K562 (cell line): ENCODE results near the gene HMBS. TPM values are rescaled to one million over a fixed set of nuclear protein-coding genes. Genes with fewer than 3 reads are reported as not detected.

Experiments
- ATAC-seq: fragments of 200-7000 bp; cut with Tn5 transposase; 3 replicates; pipeline ENCODE4 v1.9.1; 2020; ENCODE audit warnings: moderate library complexity
- BruUV-seq: library from RNA; stranded (reverse); fragments of 400-500 nt; replicated peaks from 2 replicates; lab custom pipeline; 2021; lab: Mats Ljungman, UMichigan
- CTCF ChIA-PET: fragments of 300-600 bp; formaldehyde crosslinking; extraction: SDS; loops from one replicate; lab custom pipeline; 2021; ENCODE audit warnings: low intra/inter-chr PET ratio; lab: Yijun Ruan, JAX
- POLR2A ChIA-PET: fragments of 300-600, 350-650 bp; sonication (Branson Sonifier 250); formaldehyde crosslinking; extraction: SDS; loops from one replicate; lab custom pipeline; 2021; ENCODE audit warnings: antibody characterized with exemption, inconsistent platforms; lab: Yijun Ruan, JAX
- DNase-seq, 4 experiments: peaks; one replicate each; pipeline versions ENCODE4 v3.0.0 to v3.0.0-alpha.2; 2011 to 2018; ENCODE audit warnings: low spot score in 3 of 4, mixed read lengths in 3 of 4; ENCODE audit errors: extremely low read depth in 1 of 4
- FAIRE-seq: peaks from 2 replicates; lab custom pipeline; 2011; peaks lifted over from hg19 to GRCh38; lab: Jason Lieb, UNC
- H2AFZ ChIP-seq: 2 replicates; pipeline ENCODE4 v1.6.0; 2011; ENCODE audit warnings: low read depth, low read length, control low read depth, inconsistent platforms
- H3K27ac ChIP-seq: fragments of 200-600 bp; 3 replicates; pipeline ENCODE4 v1.8.0; 2011; ENCODE audit warnings: low read depth, mild to moderate bottlenecking, control low read depth, inconsistent platforms, low read length, moderate library complexity, mixed read lengths; ENCODE audit errors: extremely low read depth
- H3K27me3 ChIP-seq, 2 experiments: fragments of 300-600 bp in 1 of 2; 2 replicates in 1 of 2; 3 replicates in 1 of 2; pipeline versions ENCODE4 v1.6.0 to v1.8.0; 2011; ENCODE audit warnings: inconsistent platforms in 2 of 2, low read length in 2 of 2, mild to moderate bottlenecking in 1 of 2, mixed read lengths in 1 of 2, moderate library complexity in 1 of 2; ENCODE audit not compliant: control insufficient read depth in 2 of 2, insufficient read depth in 2 of 2
- H3K36me3 ChIP-seq: fragments of 300-600 bp; 3 replicates; pipeline ENCODE4 v1.8.0; 2011; ENCODE audit warnings: mild to moderate bottlenecking, low read length, inconsistent platforms; ENCODE audit not compliant: control insufficient read depth, insufficient read depth
- H3K4me1 ChIP-seq, 2 experiments: fragments of 200-600 bp in 1 of 2; replicated peaks in 1 of 2; 2 replicates in 1 of 2; 3 replicates in 1 of 2; pipeline versions ENCODE4 v1.5.1 to v1.8.0; 2011; ENCODE audit warnings: inconsistent platforms in 2 of 2, low read length in 2 of 2, mild to moderate bottlenecking in 1 of 2, mixed read lengths in 1 of 2, moderate library complexity in 1 of 2; ENCODE audit not compliant: control insufficient read depth in 2 of 2, insufficient read depth in 2 of 2
- H3K4me2 ChIP-seq: 2 replicates; pipeline ENCODE4 v1.6.1; 2011; ENCODE audit warnings: low read length, control low read depth, inconsistent platforms, mixed read lengths; ENCODE audit not compliant: insufficient read depth
- H3K4me3 ChIP-seq: fragments of 200-600 bp; sonication (generic), shearing (Covaris generic); 2 replicates; pipeline ENCODE4 v1.5.1; 2016; ENCODE audit warnings: control low read depth, inconsistent platforms
- H3K79me2 ChIP-seq: fragments of 200-600 bp; 3 replicates; pipeline ENCODE4 v1.8.0; 2011; ENCODE audit warnings: low read length, inconsistent platforms; ENCODE audit not compliant: control insufficient read depth, insufficient read depth
- H3K9ac ChIP-seq, 2 experiments: 2 replicates each; pipeline versions ENCODE4 v1.6.0 to v1.6.1; 2011; ENCODE audit warnings: low read depth in 2 of 2, low read length in 2 of 2, control low read depth in 1 of 2, inconsistent platforms in 1 of 2, mild to moderate bottlenecking in 1 of 2, mixed read lengths in 1 of 2; ENCODE audit not compliant: insufficient read depth in 1 of 2
- H3K9me1 ChIP-seq: one replicate; pipeline ENCODE4 v1.6.0; 2011; ENCODE audit warnings: inconsistent platforms, mild to moderate bottlenecking, low read length, moderate library complexity; ENCODE audit not compliant: control insufficient read depth, insufficient read depth
- H3K9me3 ChIP-seq: replicated peaks from 2 replicates; pipeline ENCODE4 v1.5.1; 2011; ENCODE audit warnings: low read depth, low read length, inconsistent platforms; ENCODE audit not compliant: control insufficient read depth, insufficient read depth
- H4K20me1 ChIP-seq: replicated peaks from 2 replicates; pipeline ENCODE4 v1.6.1; 2011; ENCODE audit warnings: low read length, inconsistent platforms, mixed read lengths; ENCODE audit not compliant: control insufficient read depth, insufficient read depth
- ETV1 ChIP-seq: fragments of 450-650 bp; conservative IDR thresholded peaks from 2 replicates; pipeline ENCODE4 v1.6.1; 2016; ENCODE audit warnings: missing genetic modification characterization, control low read depth, low read depth, missing compliant biosample characterization
- FOXJ2 ChIP-seq: fragments of 200-800 bp; sonication (Bioruptor generic); IDR thresholded peaks from 2 replicates; pipeline ENCODE4 v1.6.1; 2016; ENCODE audit warnings: missing genetic modification characterization, missing compliant biosample characterization
- MCM3 ChIP-seq: fragments of 450-650 bp; IDR thresholded peaks from 2 replicates; pipeline ENCODE4 v1.6.1; 2016
- NCOA2 ChIP-seq, 2 experiments: fragments of 450-650 bp; IDR thresholded peaks; 2 replicates each; pipeline ENCODE4 v1.6.1; 2018; ENCODE audit warnings: mild to moderate bottlenecking in 2 of 2, moderate library complexity in 1 of 2; ENCODE audit not compliant: partially characterized antibody in 2 of 2
- NCOA4 ChIP-seq: fragments of 450-650 bp; IDR thresholded peaks from 2 replicates; pipeline ENCODE4 v1.6.1; 2018; ENCODE audit warnings: mild to moderate bottlenecking; ENCODE audit not compliant: partially characterized antibody
- NR2C2 ChIP-seq, 2 experiments: fragments of 200-800 bp in 1 of 2; sonication (Bioruptor generic) in 1 of 2; sonication (generic) in 1 of 2; formaldehyde crosslinking in 1 of 2; IDR thresholded peaks; 2 replicates each; pipeline versions ENCODE4 v1.6.1 to v1.8.0; 2016 to 2022; ENCODE audit warnings: mild to moderate bottlenecking in 1 of 2, missing compliant biosample characterization in 1 of 2, missing genetic modification characterization in 1 of 2, missing genetic modification reagents in 1 of 2
- SREBF1 ChIP-seq: fragments of 150-350 bp; IDR thresholded peaks from 2 replicates; pipeline ENCODE4 v1.6.1; 2014; ENCODE audit warnings: antibody characterized with exemption, low read depth, low read length, borderline replicate concordance
- TEAD4 ChIP-seq, 2 experiments: sonication (generic) in 1 of 2; formaldehyde crosslinking in 1 of 2; IDR thresholded peaks; 2 replicates each; pipeline versions ENCODE4 v1.6.1 to v1.8.0; 2012 to 2022; ENCODE audit warnings: borderline replicate concordance in 1 of 2, inconsistent platforms in 1 of 2, low read length in 1 of 2, mild to moderate bottlenecking in 1 of 2, missing genetic modification reagents in 1 of 2
- ZNF224 ChIP-seq: sonication (generic); formaldehyde crosslinking; IDR thresholded peaks from 2 replicates; pipeline ENCODE4 v1.8.0; 2022; ENCODE audit warnings: mild to moderate bottlenecking, missing genetic modification reagents
- WGBS: fragments of 100-300 bp; shearing (Covaris generic); methylation state at CpG from one replicate; pipeline ENCODE4 v1.1.6; 2016; ENCODE audit warnings: low coverage, mixed read lengths; ENCODE audit not compliant: insufficient coverage; ENCODE audit errors: missing lambda C conversion rate; 5-methylcytosine and 5-hydroxymethylcytosine counted together
- in situ Hi-C: fragments of 300-500 bp; cut with MboI; formaldehyde crosslinking; loops from 4 replicates; pipeline ENCODE4 v1.15.0; 2018; ENCODE audit warnings: inconsistent platforms, mixed read lengths
- intact Hi-C: fragments of 100-400 bp; cut with micrococcal nuclease; formaldehyde crosslinking; loops from 2 replicates; pipeline ENCODE4 v1.14.2; 2022
- polyA plus RNA-seq, 8 experiments: library from polyadenylated mRNA; depleted of rRNA in 4 of 8; stranded (reverse) in 5 of 8; unstranded in 3 of 8; fragments of >200 nt; fragmentation: Nextera tagmentation in 2 of 8; fragmentation: Illumina TruSeq in 1 of 8; extraction: Ambion mirVana in 2 of 8; extraction: Trizol in 1 of 8; gene quantifications; 2 replicates each; pipeline versions ENCODE4 v1.2.1 to v1.2.3, GENCODE V29; 2011 to 2014; ENCODE audit warnings: inconsistent platforms in 1 of 8, missing spikeins in 1 of 8
- total RNA-seq, 7 experiments: library from RNA; depleted of rRNA in 6 of 7; stranded (reverse); fragments of >200 nt in 6 of 7; fragmentation: Illumina TruSeq in 2 of 7; extraction: Trizol in 2 of 7; gene quantifications; 2 replicates each; pipeline versions ENCODE4 v1.2.1 to v1.2.3, GENCODE V29; 2011 to 2021; ENCODE audit warnings: low replicate concordance in 1 of 7
- TF ChIP-seq, protein P1 (sequence below): fragments of 250-450 bp; sonication (Bioruptor Pico); IDR thresholded peaks from 2 replicates; pipeline ENCODE4 v1.9.0; 2021; ENCODE audit warnings: mild to moderate bottlenecking, inconsistent platforms

HMBS gene
- total and polyA plus RNA-seq, 9 of the 15 experiments (the other 6 are each of a cell fraction or from before 2014, with no cell fraction given), result 56.9 to 385 (median 286) TPM

GRCh38 chr11:119061256-119061655, 23.4 kb upstream of the HMBS start:
- Histone ChIP-seq H3K9me3 (no peaks in the 10 kb centered on the region), H3K4me2 (no peak overlapping the region), H3K36me3 (peaks cover 17% of the 10 kb centered on the region), H3K27me3 (no peaks in the 10 kb centered on the region), H3K4me1 (peaks cover 24 to 26% of the 10 kb centered on the region in 2 experiments), H3K79me2 (peaks cover 43% of the 10 kb centered on the region), H3K9ac (no peak overlapping the region), H3K4me3 (no peak overlapping the region), H2AFZ (no peak overlapping the region), H3K9me1 (no peaks in the 10 kb centered on the region), H4K20me1 (no peaks in the 10 kb centered on the region), H3K27ac (no peak overlapping the region)
- no peak for ATAC-seq
- BruUV-seq, result no TSS peak
- in situ Hi-C loops, result no loop called here
- ChIA-PET CTCF (interaction anchor here (1.1 kb wide), 1 partner anchor 26 kb away, joined by 3 read pairs; no protein-coding TSS in a partner anchor), POLR2A (interaction anchor here (0.7 to 1.1 kb wide), 2 partner anchors 18 to 34 kb away, joined by 3 read pairs; a partner anchor contains a TSS)
- TF ChIP-seq TEAD4 (IDR thresholded peaks at IDR 0.05; ENCODE audit: low read length), result no peak
- no peak for TF ChIP-seq TEAD4 (CRISPR knock-in tag; IDR thresholded peaks at IDR 0.05; ENCODE audit: borderline replicate concordance)
- TF ChIP-seq FOXJ2, result no peak
- TF ChIP-seq ZNF224, result no peak
- no peak for TF ChIP-seq NCOA4
- TF ChIP-seq NR2C2 (CRISPR knock-in tag; IDR thresholded peaks at IDR 0.05), result no peak
- no peak for TF ChIP-seq NR2C2 (tag; IDR thresholded peaks at IDR 0.05)
- no peak for TF ChIP-seq SREBF1
- no peak for TF ChIP-seq ETV1 (tag)
- TF ChIP-seq, protein P1, sequence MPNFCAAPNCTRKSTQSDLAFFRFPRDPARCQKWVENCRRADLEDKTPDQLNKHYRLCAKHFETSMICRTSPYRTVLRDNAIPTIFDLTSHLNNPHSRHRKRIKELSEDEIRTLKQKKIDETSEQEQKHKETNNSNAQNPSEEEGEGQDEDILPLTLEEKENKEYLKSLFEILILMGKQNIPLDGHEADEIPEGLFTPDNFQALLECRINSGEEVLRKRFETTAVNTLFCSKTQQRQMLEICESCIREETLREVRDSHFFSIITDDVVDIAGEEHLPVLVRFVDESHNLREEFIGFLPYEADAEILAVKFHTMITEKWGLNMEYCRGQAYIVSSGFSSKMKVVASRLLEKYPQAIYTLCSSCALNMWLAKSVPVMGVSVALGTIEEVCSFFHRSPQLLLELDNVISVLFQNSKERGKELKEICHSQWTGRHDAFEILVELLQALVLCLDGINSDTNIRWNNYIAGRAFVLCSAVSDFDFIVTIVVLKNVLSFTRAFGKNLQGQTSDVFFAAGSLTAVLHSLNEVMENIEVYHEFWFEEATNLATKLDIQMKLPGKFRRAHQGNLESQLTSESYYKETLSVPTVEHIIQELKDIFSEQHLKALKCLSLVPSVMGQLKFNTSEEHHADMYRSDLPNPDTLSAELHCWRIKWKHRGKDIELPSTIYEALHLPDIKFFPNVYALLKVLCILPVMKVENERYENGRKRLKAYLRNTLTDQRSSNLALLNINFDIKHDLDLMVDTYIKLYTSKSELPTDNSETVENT, result no peak
- TF ChIP-seq MCM3, result no peak
- no peak for TF ChIP-seq NCOA2 (IDR thresholded peaks at IDR 0.05; ENCODE audit: partially characterized antibody in 2 of 2)
- FAIRE-seq, result no peak
- no peak for DNase-seq
- no CpG with 5 or more reads among the region's 3 CpGs for WGBS
- intact Hi-C loops, result no loop called here
